HepG2 (cell line): Measurements from ENCODE around the gene ZNF749. TPM values are rescaled to one million over a fixed set of nuclear protein-coding genes. Genes with fewer than 3 reads are reported as not detected.

Source experiments
- ARID2 ChIP-seq: sonication (generic); formaldehyde crosslinking; IDR thresholded peaks from 2 replicates; pipeline ENCODE4 v1.8.1; 2022; ENCODE audit warnings: mild to moderate bottlenecking, missing genetic modification reagents, borderline replicate concordance
- FOXK1 ChIP-seq: sonication (generic); formaldehyde crosslinking; IDR thresholded peaks from 2 replicates; pipeline ENCODE4 v1.4.0; 2020; ENCODE audit warnings: low read depth, missing genetic modification reagents, borderline replicate concordance
- HNF4A ChIP-seq: sonication (generic); formaldehyde crosslinking; IDR thresholded peaks from 2 replicates; pipeline ENCODE4 v1.4.0; 2020; ENCODE audit warnings: missing genetic modification reagents
- HOXA5 ChIP-seq: sonication (generic); formaldehyde crosslinking; IDR thresholded peaks from 2 replicates; pipeline ENCODE4 v1.4.0; 2020; ENCODE audit warnings: missing genetic modification reagents
- KLF12 ChIP-seq: sonication (generic); formaldehyde crosslinking; IDR thresholded peaks from 2 replicates; pipeline ENCODE4 v1.4.0; 2020; ENCODE audit warnings: missing genetic modification reagents, borderline replicate concordance
- PHF8 ChIP-seq: sonication (generic); formaldehyde crosslinking; IDR thresholded peaks from 2 replicates; pipeline ENCODE4 v1.5.0; 2020; ENCODE audit warnings: missing genetic modification reagents
- ZFP1 ChIP-seq: IDR thresholded peaks from 2 replicates; pipeline ENCODE4 v1.6.1; 2016
- ZNF17 ChIP-seq: sonication (generic); formaldehyde crosslinking; IDR thresholded peaks from 2 replicates; pipeline ENCODE4 v1.5.0; 2020; ENCODE audit warnings: mild to moderate bottlenecking, missing genetic modification reagents
- ZNF235 ChIP-seq: sonication (generic); formaldehyde crosslinking; IDR thresholded peaks from 2 replicates; pipeline ENCODE4 v1.8.1; 2023; ENCODE audit warnings: mild to moderate bottlenecking, missing genetic modification reagents, borderline replicate concordance
- ZNF570 ChIP-seq: sonication (generic); formaldehyde crosslinking; IDR thresholded peaks from 2 replicates; pipeline ENCODE4 v1.4.0; 2020; ENCODE audit warnings: mild to moderate bottlenecking, missing genetic modification reagents, borderline replicate concordance
- ZSCAN9 ChIP-seq: IDR thresholded peaks from 2 replicates; pipeline ENCODE4 v1.6.1; 2016; ENCODE audit warnings: borderline replicate concordance
- polyA plus RNA-seq, 8 experiments: library from polyadenylated mRNA; depleted of rRNA in 3 of 8; stranded (reverse) in 7 of 8; unstranded in 1 of 8; fragments of >200 nt; fragmentation: Illumina TruSeq in 4 of 8; extraction: Trizol in 4 of 8; gene quantifications; 2 replicates each; pipeline versions ENCODE4 v1.2.1 to v1.2.3, GENCODE V29; 2011 to 2016; ENCODE audit warnings: low read depth in 4 of 8, missing spikeins in 1 of 8, mixed read lengths in 1 of 8; ENCODE audit not compliant: insufficient read depth in 1 of 8
- total RNA-seq, 5 experiments: library from RNA; depleted of rRNA; stranded (reverse); fragments of >200 nt; fragmentation: Illumina TruSeq; extraction: Trizol; gene quantifications; 2 replicates each; pipeline ENCODE4 v1.2.3, GENCODE V29; 2016; ENCODE audit warnings: low read depth in 1 of 5
- TF ChIP-seq, protein P1 (sequence below): sonication (generic); formaldehyde crosslinking; IDR thresholded peaks from 2 replicates; pipeline ENCODE4 v1.4.0; 2020; ENCODE audit warnings: mild to moderate bottlenecking, missing genetic modification reagents
- TF ChIP-seq, protein P2 (sequence below): sonication (generic); formaldehyde crosslinking; IDR thresholded peaks from one replicate; pipeline ENCODE4 v1.5.1; 2020; ENCODE audit warnings: mild to moderate bottlenecking, missing genetic modification reagents; ENCODE audit errors: not compliant biosample characterization

ZNF749 gene
- total and polyA plus RNA-seq, 2 of the 13 experiments (the other 11 are each of a cell fraction or from before 2014, with no cell fraction given) = 18.9 to 21.0 TPM

DNA sequence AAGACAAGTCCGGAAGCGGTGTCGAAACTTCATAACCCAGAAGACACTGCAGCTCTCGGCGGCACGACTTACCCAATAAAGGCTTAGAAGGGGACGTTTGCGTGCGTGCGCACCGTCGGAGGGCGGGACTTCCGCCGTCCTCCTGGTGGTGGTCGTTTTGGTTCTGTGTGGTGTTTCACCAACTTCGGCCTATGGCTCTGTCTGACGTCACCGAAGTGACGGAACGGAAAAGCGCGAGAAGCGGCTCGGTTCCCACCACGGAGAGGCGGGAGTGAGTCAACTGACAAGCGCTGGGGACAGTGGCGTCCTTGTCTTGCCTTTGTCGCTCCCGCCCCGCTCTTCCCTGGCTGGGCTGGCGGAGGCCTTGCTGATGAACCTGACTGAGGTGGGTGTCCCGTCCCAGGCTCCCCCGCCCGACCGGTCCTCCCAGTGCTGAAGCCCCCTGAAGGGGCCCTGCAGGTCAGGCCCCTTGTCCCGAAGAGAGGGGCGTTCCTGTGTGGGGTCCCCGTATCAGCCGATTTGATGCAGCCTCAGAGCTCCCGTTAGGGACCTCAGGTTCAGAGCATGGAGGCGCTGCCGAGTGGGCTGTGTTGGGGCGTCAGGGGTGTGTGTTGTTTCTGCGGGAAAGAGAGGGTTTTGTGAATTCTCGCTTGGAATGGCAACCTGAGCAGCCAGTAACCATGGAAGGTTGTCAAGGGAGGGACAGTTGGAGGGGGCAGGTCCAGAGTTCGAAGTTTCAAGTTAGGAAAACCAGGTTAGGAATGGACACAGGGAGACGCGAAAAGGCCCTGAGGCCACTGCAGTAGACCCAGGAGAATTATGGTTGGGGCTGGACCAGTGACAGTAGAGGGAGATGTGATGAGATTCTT lies 45.2 kb upstream of the ZNF749 start, which contains the start of gene ZNF548 (continued):
- TF ChIP-seq, protein P1, sequence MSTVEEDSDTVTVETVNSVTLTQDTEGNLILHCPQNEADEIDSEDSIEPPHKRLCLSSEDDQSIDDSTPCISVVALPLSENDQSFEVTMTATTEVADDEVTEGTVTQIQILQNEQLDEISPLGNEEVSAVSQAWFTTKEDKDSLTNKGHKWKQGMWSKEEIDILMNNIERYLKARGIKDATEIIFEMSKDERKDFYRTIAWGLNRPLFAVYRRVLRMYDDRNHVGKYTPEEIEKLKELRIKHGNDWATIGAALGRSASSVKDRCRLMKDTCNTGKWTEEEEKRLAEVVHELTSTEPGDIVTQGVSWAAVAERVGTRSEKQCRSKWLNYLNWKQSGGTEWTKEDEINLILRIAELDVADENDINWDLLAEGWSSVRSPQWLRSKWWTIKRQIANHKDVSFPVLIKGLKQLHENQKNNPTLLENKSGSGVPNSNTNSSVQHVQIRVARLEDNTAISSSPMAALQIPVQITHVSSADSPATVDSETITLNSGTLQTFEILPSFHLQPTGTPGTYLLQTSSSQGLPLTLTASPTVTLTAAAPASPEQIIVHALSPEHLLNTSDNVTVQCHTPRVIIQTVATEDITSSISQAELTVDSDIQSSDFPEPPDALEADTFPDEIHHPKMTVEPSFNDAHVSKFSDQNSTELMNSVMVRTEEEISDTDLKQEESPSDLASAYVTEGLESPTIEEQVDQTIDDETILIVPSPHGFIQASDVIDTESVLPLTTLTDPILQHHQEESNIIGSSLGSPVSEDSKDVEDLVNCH (CRISPR knock-in tag) = no peak
- TF ChIP-seq ARID2 (CRISPR knock-in tag) (0 out of 2 replicates have a peak, but pooled peaks have one; percentile 29), ZSCAN9 (CRISPR knock-in tag) (no peak; the same call in 1 of the 2 replicates), KLF12 (CRISPR knock-in tag) (no peak), FOXK1 (CRISPR knock-in tag) (peak; percentile 89; the same call in 1 of the 2 replicates), ZNF235 (no peak), ZNF570 (CRISPR knock-in tag) (no peak), HNF4A (peak; percentile 88), HOXA5 (no peak), PHF8 (CRISPR knock-in tag) (peak; percentile 74), ZFP1 (CRISPR knock-in tag) (no peak), ZNF17 (CRISPR knock-in tag) (no peak)
- TF ChIP-seq, protein P2, sequence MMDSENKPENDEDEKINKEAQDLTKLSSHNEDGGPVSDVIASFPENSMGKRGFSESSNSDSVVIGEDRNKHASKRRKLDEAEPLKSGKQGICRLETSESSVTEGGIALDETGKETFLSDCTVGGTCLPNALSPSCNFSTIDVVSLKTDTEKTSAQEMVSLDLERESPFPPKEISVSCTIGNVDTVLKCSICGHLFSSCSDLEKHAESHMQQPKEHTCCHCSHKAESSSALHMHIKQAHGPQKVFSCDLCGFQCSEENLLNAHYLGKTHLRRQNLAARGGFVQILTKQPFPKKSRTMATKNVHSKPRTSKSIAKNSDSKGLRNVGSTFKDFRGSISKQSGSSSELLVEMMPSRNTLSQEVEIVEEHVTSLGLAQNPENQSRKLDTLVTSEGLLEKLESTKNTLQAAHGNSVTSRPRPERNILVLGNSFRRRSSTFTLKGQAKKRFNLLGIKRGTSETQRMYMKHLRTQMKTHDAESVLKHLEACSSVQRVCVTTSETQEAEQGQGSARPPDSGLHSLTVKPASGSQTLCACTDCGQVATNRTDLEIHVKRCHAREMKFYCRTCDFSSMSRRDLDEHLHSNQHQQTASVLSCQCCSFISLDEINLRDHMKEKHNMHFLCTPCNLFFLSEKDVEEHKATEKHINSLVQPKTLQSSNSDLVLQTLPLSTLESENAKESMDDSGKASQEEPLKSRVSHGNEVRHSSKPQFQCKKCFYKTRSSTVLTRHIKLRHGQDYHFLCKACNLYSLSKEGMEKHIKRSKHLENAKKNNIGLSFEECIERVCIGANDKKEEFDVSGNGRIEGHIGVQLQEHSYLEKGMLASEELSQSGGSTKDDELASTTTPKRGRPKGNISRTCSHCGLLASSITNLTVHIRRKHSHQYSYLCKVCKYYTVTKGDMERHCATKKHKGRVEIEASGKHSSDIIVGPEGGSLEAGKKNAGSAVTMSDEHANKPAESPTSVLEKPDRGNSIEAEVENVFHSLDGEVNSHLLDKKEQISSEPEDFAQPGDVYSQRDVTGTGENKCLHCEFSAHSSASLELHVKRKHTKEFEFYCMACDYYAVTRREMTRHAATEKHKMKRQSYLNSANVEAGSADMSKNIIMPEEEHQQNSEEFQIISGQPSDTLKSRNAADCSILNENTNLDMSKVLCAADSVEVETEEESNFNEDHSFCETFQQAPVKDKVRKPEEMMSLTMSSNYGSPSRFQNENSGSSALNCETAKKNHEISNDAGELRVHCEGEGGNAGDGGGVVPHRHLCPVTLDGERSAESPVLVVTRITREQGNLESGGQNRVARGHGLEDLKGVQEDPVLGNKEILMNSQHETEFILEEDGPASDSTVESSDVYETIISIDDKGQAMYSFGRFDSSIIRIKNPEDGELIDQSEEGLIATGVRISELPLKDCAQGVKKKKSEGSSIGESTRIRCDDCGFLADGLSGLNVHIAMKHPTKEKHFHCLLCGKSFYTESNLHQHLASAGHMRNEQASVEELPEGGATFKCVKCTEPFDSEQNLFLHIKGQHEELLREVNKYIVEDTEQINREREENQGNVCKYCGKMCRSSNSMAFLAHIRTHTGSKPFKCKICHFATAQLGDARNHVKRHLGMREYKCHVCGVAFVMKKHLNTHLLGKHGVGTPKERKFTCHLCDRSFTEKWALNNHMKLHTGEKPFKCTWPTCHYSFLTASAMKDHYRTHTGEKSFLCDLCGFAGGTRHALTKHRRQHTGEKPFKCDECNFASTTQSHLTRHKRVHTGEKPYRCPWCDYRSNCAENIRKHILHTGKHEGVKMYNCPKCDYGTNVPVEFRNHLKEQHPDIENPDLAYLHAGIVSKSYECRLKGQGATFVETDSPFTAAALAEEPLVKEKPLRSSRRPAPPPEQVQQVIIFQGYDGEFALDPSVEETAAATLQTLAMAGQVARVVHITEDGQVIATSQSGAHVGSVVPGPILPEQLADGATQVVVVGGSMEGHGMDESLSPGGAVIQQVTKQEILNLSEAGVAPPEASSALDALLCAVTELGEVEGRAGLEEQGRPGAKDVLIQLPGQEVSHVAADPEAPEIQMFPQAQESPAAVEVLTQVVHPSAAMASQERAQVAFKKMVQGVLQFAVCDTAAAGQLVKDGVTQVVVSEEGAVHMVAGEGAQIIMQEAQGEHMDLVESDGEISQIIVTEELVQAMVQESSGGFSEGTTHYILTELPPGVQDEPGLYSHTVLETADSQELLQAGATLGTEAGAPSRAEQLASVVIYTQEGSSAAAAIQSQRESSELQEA = no peak
